ENCODE data around the gene CRHR1. TPM values are rescaled to one million over a fixed set of nuclear protein-coding genes. Genes with fewer than 3 reads are reported as not detected.
A peak's percentile ranks its signal among the peaks of the same experiment; 100 is the strongest.
"Not testable (repeated sequence)": the region's sequence is repeated elsewhere in the genome, so short reads cannot be mapped to it uniquely, and the experiment has no call there.

CRHR1 gene
- total RNA-seq, 3 donors from 2014 or later, result 1.6 to 2.8 TPM; not detected in 1

- no peaks in the 10 kb centered on the region for H3K36me3 ChIP-seq
- no peak overlapping the region for H3K27ac ChIP-seq
- no peak overlapping the region for H3K4me3 ChIP-seq
- H3K4me1 ChIP-seq, result no peaks in the 10 kb centered on the region
- no peaks in the 10 kb centered on the region for H3K27me3 ChIP-seq
- intact Hi-C loops (cut with DNase I; ENCODE audit: low total_unique reads), result loop anchor here (10.0 kb wide), 1 partner anchor 56 kb away; no protein-coding TSS in a partner anchor
- no peak for TF ChIP-seq POLR2A (IDR thresholded peaks at IDR 0.05)
- no peak for TF ChIP-seq POLR2AphosphoS5 (IDR thresholded peaks at IDR 0.05)
- no peak for TF ChIP-seq CTCF (IDR thresholded peaks at IDR 0.05)
- DNase-seq (ENCODE audit: low spot score in 2 of 2), result peak in 1 of 2 donors; percentile 38
- H3K9me3 ChIP-seq, result no peaks in the 10 kb centered on the region
Measured at GRCh38 chr17:45740553-45741330, 43.4 kb upstream of the CRHR1 start.

GRCh38 chr17:45742251-45742650 lies 41.9 kb upstream of the CRHR1 start:
- intact Hi-C loops (cut with DNase I; ENCODE audit: low total_unique reads), result loop anchor here (10.0 kb wide), 1 partner anchor 57 kb away; no protein-coding TSS in a partner anchor
- H3K4me1 ChIP-seq, result no peaks in the 10 kb centered on the region
- H3K27ac ChIP-seq, result no peak overlapping the region
- TF ChIP-seq POLR2AphosphoS5 (IDR thresholded peaks at IDR 0.05), result no peak
- no peak overlapping the region for H3K4me3 ChIP-seq
- H3K9me3 ChIP-seq, result no peaks in the 10 kb centered on the region
- no peaks in the 10 kb centered on the region for H3K36me3 ChIP-seq
- H3K27me3 ChIP-seq, result no peaks in the 10 kb centered on the region
- DNase-seq (ENCODE audit: low spot score in 2 of 2), result no peak

- Histone ChIP-seq H3K9me3 (no peaks in the 10 kb centered on the region), H3K4me3 (no peak overlapping the region), H3K27ac (no peak overlapping the region), H3K4me1 (no peaks in the 10 kb centered on the region), H3K27me3 (no peaks in the 10 kb centered on the region), H3K36me3 (no peaks in the 10 kb centered on the region)
- intact Hi-C loops (cut with DNase I; ENCODE audit: low total_unique reads), result loop anchor here (10.0 kb wide), 1 partner anchor 59 kb away; no protein-coding TSS in a partner anchor
- no peak for TF ChIP-seq POLR2A (IDR thresholded peaks at IDR 0.05)
- TF ChIP-seq POLR2AphosphoS5 (IDR thresholded peaks at IDR 0.05), result no peak
- no peak for TF ChIP-seq CTCF (IDR thresholded peaks at IDR 0.05)
- peak in 1 of 2 donors; percentile 12 for DNase-seq (ENCODE audit: low spot score in 2 of 2)
Measured at GRCh38 chr17:45743626-45744326, 40.3 kb upstream of the CRHR1 start.

GRCh38 chr17:45744826-45745225 lies 39.3 kb upstream of the CRHR1 start:
- not testable (repeated sequence) for H3K4me3 ChIP-seq; H3K27me3 ChIP-seq; DNase-seq (ENCODE audit: low spot score in 2 of 2); H3K36me3 ChIP-seq; H3K4me1 ChIP-seq; H3K27ac ChIP-seq; H3K9me3 ChIP-seq
- intact Hi-C loops (cut with DNase I; ENCODE audit: low total_unique reads), result loop anchor here (10.0 kb wide), 1 partner anchor 60 kb away; no protein-coding TSS in a partner anchor

GRCh38 chr17:45745601-45746494 lies 38.3 kb upstream of the CRHR1 start:
- no peak for DNase-seq (ENCODE audit: low spot score in 2 of 2)
- H3K9me3 ChIP-seq, result no peaks in the 10 kb centered on the region

More at GRCh38 chr17:45745601-45746494, 38.3 kb upstream of the CRHR1 start:
- H3K4me1 ChIP-seq, result no peaks in the 10 kb centered on the region
- no peaks in the 10 kb centered on the region for H3K36me3 ChIP-seq
- intact Hi-C loops (cut with DNase I; ENCODE audit: low total_unique reads), result loop anchor here (10.0 kb wide), 1 partner anchor 61 kb away; no protein-coding TSS in a partner anchor
- no peaks in the 10 kb centered on the region for H3K27me3 ChIP-seq
- no peak overlapping the region for H3K27ac ChIP-seq
- no peak for TF ChIP-seq POLR2A (IDR thresholded peaks at IDR 0.05)
- no peak for TF ChIP-seq CTCF (IDR thresholded peaks at IDR 0.05)
- no peak for TF ChIP-seq POLR2AphosphoS5 (IDR thresholded peaks at IDR 0.05)
- no peak overlapping the region for H3K4me3 ChIP-seq
